ENCODE data around the gene ACOD1. TPM values are rescaled to one million over a fixed set of nuclear protein-coding genes. Genes with fewer than 3 reads are reported as not detected.
"Not testable (repeated sequence)": the region's sequence is repeated elsewhere in the genome, so short reads cannot be mapped to it uniquely, and the experiment has no call there.

ACOD1 gene
- total RNA-seq, 4 donors from 2014 or later: not detected

GRCh38 chr13:76955193-76955592 lies 6.9 kb downstream of the ACOD1 start:
- Histone ChIP-seq H3K27ac (no peak overlapping the region), H3K36me3 (no peaks in the 10 kb centered on the region), H3K4me1 (no peaks in the 10 kb centered on the region), H3K27me3 (peaks cover 0 to 12% (median 0%) of the 10 kb centered on the region in 4 donors), H3K4me3 (no peak overlapping the region), H3K9me3 (peaks cover 0 to 14% (median 9%) of the 10 kb centered on the region in 3 donors)
- TF ChIP-seq CTCF (IDR thresholded peaks at IDR 0.05): no peak
- TF ChIP-seq POLR2A (IDR thresholded peaks at IDR 0.05): no peak
- WGBS, 2 donors: 70 to 90% methylated on average over 3 to 4 of the region's 4 CpGs
- intact Hi-C loops (cut with DNase I): no loop called here
- no peak for DNase-seq

- TF ChIP-seq CTCF (IDR thresholded peaks at IDR 0.05) (no peak), POLR2A (IDR thresholded peaks at IDR 0.05) (no peak)
- Histone ChIP-seq H3K27ac (no peak overlapping the region), H3K4me1 (no peaks in the 10 kb centered on the region), H3K9me3 (peaks cover 0 to 18% (median 10%) of the 10 kb centered on the region in 3 donors), H3K27me3 (peaks cover 0 to 12% (median 0%) of the 10 kb centered on the region in 4 donors), H3K36me3 (no peaks in the 10 kb centered on the region), H3K4me3 (no peak overlapping the region)
- intact Hi-C loops (cut with DNase I): no loop called here
- no peak for DNase-seq
- WGBS, 2 donors: 70 to 78% methylated on average over 5 of the region's 5 CpGs
These were observed 7.3 kb downstream of the ACOD1 start for GRCh38 chr13:76955661-76956060.

GRCh38 chr13:76958841-76959432 lies 10.6 kb downstream of the ACOD1 start:
- no peaks in the 10 kb centered on the region for H3K4me1 ChIP-seq
- no peaks in the 10 kb centered on the region for H3K36me3 ChIP-seq
- no peak overlapping the region for H3K4me3 ChIP-seq
- 70 to 82% methylated on average over 4 of the region's 4 CpGs for WGBS, 2 donors
- no peak for TF ChIP-seq CTCF (IDR thresholded peaks at IDR 0.05)
- no peak for DNase-seq
- H3K27me3 ChIP-seq: no peaks in the 10 kb centered on the region
- H3K9me3 ChIP-seq: peaks cover 0 to 23% (median 10%) of the 10 kb centered on the region in 3 donors
- H3K27ac ChIP-seq: no peak overlapping the region
- intact Hi-C loops (cut with DNase I): no loop called here

- intact Hi-C loops (cut with DNase I); H3K4me3 ChIP-seq; DNase-seq; H3K27me3 ChIP-seq; H3K27ac ChIP-seq; H3K4me1 ChIP-seq; H3K36me3 ChIP-seq: not testable (repeated sequence)
- peaks cover 0 to 23% (median 10%) of the 10 kb centered on the region in 3 donors for H3K9me3 ChIP-seq
These were observed 11.4 kb downstream of the ACOD1 start for GRCh38 chr13:76959734-76960133.

GRCh38 chr13:76965759-76966421 lies 17.6 kb downstream of the ACOD1 start:
- TF ChIP-seq POLR2A (IDR thresholded peaks at IDR 0.05) (no peak), CTCF (IDR thresholded peaks at IDR 0.05) (no peak)
- no peaks in the 10 kb centered on the region for H3K36me3 ChIP-seq
- no peaks in the 10 kb centered on the region for H3K27me3 ChIP-seq
- H3K9me3 ChIP-seq: peaks cover 0 to 3% (median 0%) of the 10 kb centered on the region in 3 donors
- H3K27ac ChIP-seq: no peak overlapping the region
- DNase-seq: no peak
- H3K4me1 ChIP-seq: peaks cover 0 to 15% (median 9%) of the 10 kb centered on the region in 3 donors
- intact Hi-C loops (cut with DNase I): no loop called here
- WGBS, 2 donors: 37 to 41% methylated on average over 6 of the region's 6 CpGs
- no peak overlapping the region for H3K4me3 ChIP-seq
